Muscle of back (tissue), 11 donors: ENCODE results near the gene PP2D1. TPM values are rescaled to one million over a fixed set of nuclear protein-coding genes. Genes with fewer than 3 reads are reported as not detected.
A peak's percentile ranks its signal among the peaks of the same experiment; 100 is the strongest.
"Not testable (repeated sequence)": the region's sequence is repeated elsewhere in the genome, so short reads cannot be mapped to it uniquely, and the experiment has no call there.

Source experiments
- DNase-seq, 3 donors: peaks; one replicate each; pipeline versions ENCODE4 v3.0.0 to v3.0.0-alpha.2; 2013
- polyA plus RNA-seq, 10 donors: library from polyadenylated mRNA; unstranded; fragments of 120-200 nt; gene quantifications; one replicate each; pipeline ENCODE4 v1.2.1, GENCODE V29; 2013; ENCODE audit not compliant: insufficient read length in 10 of 10

PP2D1 gene
- polyA plus RNA-seq, 10 donors = 0.12 to 0.94 (median 0.21) TPM

DNA sequence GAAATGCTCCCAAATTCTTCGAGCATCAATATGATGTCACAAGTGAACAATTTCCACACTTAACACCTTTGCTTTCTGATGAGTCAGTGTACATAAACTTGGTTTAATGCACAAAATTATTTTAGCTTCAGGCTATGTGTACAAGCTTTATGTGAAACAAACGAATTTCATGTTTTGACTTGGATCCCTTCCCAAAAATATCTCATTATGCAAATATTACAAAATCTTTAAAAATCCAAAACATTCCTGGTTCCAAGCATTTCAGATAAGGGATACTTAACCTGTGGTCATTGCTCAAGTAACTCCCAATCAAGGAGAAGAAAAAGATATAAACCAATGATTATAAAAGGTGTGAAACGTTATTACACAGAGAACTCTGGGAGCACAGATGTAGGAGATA, 40.0 kb downstream of the PP2D1 start:
- DNase-seq = peak in 1 of 3 donors; percentile 6

DNA sequence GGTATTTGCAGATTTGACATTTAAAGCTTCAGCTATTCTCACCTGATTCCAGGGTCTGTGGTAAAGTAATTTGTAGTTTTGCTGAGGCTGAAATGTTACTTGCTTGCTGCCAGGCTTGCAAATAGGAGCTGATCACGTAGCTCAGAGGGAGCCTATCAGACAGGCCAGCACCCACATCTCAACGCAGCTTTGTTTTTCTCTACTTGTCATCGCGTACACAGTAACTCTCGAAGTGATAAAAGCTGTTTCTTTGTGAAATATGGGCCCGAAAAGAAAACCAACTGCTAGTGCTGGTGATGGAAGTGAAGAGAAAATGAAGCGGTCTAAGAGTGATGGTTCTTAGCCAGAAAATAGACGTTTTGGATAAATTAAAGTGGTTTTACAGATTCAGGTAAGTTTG, 41.7 kb downstream of the PP2D1 start:
- no peak for DNase-seq

DNA sequence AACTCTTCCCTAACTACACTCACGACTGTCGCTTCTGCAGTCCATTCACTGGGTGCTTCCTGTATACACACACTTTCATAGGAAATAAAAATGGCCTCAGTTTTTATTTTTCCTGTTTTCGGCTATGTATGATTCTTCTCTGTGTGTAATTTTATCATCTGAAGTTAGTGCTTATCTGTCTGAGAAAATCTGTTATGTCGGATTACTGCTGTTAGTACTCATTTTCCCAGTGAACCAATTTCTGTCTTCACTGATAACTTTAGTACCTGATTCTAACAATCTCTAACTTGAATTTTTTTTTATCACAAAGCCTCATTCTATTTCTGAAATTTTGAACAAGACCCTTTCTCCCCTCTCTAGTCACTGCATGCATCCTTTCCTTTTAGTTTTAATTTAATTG, 44.3 kb downstream of the PP2D1 start:
- no peak for DNase-seq

DNA sequence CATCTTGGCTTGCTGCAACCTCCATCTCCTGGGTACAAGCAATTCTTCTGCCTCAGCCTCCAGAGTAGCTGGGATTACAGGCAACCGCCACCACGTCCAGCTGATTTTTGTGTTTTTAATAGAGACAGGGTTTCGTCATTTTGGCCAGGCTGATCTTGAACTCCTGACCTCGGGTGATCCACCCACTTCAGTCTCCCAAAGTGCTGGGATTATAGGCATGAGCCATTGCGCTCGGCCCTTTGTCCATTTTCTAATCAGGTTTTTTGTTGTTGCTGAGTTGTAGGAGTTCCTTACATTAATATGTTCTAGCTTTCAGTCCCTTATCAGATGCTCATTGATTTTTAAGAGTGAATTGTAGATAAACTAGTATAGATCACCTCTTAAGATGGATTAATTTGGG, 44.9 kb downstream of the PP2D1 start:
- no peak for DNase-seq

- DNase-seq = no peak
Observed at GRCh38 chr3:19961960-19962359, 50.1 kb downstream of the PP2D1 start.

DNA sequence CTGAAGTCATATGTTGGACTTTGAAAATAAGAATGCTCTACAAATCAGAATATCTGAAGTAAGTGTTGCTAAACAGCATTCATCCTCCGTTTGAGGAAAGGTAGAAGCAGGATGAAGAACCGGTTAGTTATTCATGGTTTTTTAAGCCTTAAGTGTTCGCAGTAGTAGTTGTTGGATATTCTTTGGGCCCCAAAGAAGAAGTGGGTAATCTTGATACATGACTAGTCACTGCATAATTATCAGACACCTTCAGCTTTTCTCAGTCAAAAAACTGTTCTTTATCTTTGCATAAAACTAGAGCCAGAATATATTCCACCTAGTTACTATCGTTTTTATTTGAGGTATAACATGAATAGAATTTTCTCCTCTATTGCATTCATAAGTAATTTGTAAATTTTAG, 51.4 kb downstream of the PP2D1 start:
- no peak for DNase-seq

GRCh38 chr3:19959505-19959904, 52.6 kb downstream of the PP2D1 start:
- no peak for DNase-seq

- DNase-seq = not testable (repeated sequence)
Observed at GRCh38 chr3:19957354-19957753, 54.7 kb downstream of the PP2D1 start.

GRCh38 chr3:19954676-19955075, 57.4 kb downstream of the PP2D1 start:
- no peak for DNase-seq

DNA sequence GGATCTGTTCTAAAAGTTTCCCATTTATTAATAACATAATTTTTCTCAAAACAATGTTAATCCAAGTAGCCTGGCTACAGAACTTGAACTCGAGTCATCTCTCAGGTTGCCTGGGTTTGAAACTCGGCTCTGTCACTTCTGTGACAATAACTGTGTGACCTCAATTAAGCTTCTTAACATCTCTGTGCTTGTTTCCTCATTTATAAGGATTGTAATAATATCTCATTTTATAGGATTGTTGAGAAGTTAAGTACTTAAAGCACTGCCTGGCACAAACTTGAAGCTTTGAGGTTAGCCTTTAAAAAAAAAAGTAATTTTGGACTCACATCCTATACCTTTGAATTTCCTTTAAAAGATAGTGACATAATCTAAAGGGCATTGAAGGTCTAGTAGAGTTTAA, 61.7 kb downstream of the PP2D1 start:
- no peak for DNase-seq

DNA sequence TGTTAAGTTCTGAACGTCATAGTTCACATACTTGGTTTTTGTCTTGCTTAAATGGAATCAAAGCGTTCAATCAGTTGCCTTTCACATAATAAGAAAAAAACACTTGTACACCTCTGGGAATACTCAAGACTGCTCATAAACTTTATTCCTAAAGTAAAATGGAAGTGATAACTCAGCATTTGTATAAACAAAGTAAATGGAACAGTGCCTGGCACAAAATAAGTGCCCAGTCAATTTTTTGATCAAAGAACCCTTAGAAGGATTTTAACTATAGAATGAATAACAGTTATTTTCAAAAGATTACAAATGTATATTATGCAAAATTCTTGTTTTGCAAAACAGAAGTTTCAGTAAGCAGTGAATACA, 63.9 kb downstream of the PP2D1 start:
- DNase-seq = no peak

- DNase-seq = peak; percentile 27 to 87 (median 56)
Observed at GRCh38 chr3:19947549-19948225, 64.4 kb downstream of the PP2D1 start.

DNA sequence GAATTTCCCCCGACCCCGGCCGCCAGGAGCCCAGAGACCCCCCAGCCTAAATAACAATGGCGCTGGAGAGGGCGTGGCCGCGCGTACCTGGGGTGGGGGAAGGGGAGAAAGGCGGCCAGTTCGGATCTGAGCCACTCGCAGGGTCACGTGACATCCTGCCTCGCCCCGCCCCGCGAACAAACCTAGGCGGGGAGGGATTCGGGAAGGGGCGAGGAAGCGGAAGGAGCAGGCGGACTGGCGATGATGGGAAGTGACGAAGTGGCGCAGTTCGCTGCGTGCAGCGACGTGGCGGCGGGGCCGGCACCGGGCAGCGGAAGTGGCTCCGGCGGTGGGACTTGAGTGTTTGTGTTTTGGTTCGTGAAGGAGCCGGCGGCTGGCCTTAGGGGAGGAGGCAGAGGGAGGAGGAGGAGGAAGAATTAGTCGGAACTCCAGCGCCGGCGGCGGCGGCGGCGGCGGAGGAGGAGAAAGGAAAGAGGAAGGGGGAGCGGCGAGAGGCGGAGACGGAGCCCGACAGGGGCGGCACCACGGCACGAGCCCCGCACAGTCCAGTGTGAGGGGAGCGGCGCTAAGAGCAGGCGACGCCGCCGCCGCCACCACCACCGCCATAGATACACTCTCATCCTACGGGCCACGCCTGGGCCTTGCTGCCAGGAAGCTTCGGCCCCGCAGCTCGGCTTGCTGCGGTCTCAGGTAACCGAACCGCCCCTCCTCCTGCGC, 65.1 kb downstream of the PP2D1 start, which contains the start of gene RAB5A:
RAB5A (plus strand) TSS at position 266 of the 717 bp plus-strand sequence. CDS start 3,802 bp downstream, outside the sequence.
- peak; percentile 98 to 99 (median 99) for DNase-seq

- DNase-seq = peak in 1 of 3 donors; percentile 9
Observed at GRCh38 chr3:19945969-19946831, 65.9 kb downstream of the PP2D1 start.

GRCh38 chr3:19945534-19945933, 66.5 kb downstream of the PP2D1 start:
- DNase-seq = no peak

DNA sequence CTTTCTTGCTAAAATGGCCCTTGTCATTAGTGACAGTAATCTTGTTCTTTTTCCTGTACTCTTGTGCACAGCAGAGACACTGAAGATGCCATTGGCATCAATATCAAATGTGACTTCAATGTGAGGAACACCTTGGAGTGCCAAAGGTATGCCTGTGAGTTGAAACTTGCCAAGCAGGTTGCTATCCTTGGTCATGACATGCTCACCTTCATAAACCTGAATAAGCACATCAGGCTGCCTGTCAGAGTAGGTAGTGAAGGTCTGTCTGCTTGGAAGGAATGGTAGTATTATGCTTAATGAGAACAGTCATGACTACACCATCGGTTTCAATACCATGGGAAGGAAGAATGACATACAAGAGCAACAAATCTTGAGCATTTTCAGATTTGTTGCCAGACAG, 71.4 kb downstream of the PP2D1 start:
- DNase-seq = no peak

DNA sequence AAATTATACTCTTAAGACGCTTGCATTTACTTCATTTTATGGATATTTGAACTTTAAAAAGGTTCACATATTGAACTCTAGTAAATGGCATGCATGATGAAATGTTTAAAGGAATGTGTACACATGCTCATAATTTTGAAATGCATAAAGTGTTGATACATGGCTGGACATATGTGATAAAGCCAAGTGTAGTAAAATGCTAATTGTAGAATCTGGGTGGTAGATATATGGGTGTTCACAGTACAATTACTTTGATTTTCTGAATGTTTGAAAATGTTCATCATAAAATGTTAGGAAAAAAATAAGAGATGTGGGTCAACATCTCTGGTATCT, 73.8 kb downstream of the PP2D1 start:
- DNase-seq = no peak

GRCh38 chr3:19937459-19938294, 74.4 kb downstream of the PP2D1 start:
- no peak for DNase-seq
